Middle frontal gyrus (tissue), 1 donor: ENCODE results near the gene LAMC3.

Source experiments
- DNase-seq: peaks from one replicate; pipeline ENCODE4 v3.0.0-alpha.2; 2015; ENCODE audit warnings: low spot score; ENCODE audit errors: extremely low spot score

The LAMC3 gene

GRCh38 chr9:131011274-131012022, 2.5 kb downstream of the LAMC3 start:
- DNase-seq, result no peak

GRCh38 chr9:131012023-131012334, 3.0 kb downstream of the LAMC3 start:
- DNase-seq, result no peak

DNA sequence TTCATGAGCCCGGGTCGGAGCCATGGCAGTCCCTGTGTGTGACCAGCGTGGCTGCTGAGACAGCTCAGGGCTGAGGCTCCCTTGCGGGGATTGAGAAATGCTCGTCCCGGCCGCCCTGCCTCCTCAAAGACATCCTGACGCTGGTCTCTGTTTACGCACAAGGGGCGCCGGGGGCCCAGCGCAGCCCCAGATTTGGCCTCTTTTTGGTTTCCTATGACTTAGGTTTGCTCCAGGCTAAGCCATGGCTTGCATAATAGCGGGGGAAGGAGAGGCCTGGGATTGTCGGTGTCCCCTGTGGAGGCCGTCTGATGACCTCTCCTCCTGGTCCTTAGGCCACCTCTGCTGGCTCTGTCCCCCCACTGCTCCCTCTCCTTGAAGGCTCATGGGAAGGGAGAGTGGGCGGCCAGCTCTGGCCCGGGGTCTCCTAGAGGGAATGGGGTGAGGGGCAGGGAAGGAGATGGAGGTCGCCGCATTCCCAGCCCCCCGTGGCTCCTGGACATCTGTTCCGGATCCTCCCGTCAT, 3.5 kb downstream of the LAMC3 start:
- DNase-seq, result no peak

GRCh38 chr9:131013015-131013755, 4.2 kb downstream of the LAMC3 start:
- DNase-seq, result no peak

DNA sequence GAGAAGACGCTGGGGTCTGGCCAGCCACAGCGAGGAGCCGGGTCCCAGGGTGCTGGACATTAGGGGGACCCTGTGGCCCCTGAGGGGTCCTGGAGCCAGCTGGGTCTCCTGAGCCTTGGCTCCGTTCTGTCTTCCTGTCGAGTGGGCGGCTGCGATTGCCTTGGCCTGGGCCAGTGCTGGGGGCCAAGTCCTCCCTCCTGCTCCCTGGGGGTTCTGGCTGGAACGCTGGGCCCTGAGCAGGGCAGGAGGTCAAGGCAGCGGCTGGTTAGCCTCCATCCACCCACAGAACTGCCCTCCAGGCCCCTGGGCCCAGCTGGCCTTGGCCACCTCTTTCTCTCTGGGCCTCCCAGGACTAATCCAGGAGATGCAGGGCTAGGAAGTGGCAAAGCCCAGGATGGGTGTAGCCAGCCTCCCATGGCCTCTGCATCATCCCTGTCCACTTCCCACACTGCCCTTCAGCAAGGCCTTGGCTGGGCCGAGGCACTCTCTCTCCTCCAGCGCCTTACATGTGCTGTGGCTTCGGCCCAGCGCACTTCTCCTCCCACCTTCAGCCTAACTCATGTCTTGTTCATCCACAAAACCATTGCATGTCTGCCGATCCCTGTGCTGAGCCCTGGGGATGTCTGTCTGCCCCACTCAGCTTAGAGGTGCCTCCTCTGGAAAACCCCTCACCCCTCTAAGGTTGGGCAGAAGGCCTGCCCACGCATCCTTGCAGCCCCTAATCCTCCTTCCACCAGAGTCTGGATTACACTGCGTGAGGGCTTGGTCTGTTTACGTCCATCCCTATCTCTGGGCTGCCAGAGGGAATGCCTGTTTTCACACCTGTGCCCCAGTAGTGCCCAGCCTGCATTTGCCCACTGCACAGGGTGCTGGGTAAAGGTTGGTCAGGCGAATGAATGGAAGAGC, 5.0 kb downstream of the LAMC3 start:
- DNase-seq, result no peak

GRCh38 chr9:131015112-131015511, 6.1 kb downstream of the LAMC3 start:
- no peak for DNase-seq

GRCh38 chr9:131015876-131016397, 7.0 kb downstream of the LAMC3 start:
- no peak for DNase-seq

GRCh38 chr9:131017067-131017466, 8.1 kb downstream of the LAMC3 start:
- no peak for DNase-seq

GRCh38 chr9:131018621-131019020, 9.6 kb downstream of the LAMC3 start:
- no peak for DNase-seq

GRCh38 chr9:131019388-131020239, 10.6 kb downstream of the LAMC3 start:
- DNase-seq, result no peak

- no peak for DNase-seq
These were observed 11.4 kb downstream of the LAMC3 start for GRCh38 chr9:131020388-131020787.

DNA sequence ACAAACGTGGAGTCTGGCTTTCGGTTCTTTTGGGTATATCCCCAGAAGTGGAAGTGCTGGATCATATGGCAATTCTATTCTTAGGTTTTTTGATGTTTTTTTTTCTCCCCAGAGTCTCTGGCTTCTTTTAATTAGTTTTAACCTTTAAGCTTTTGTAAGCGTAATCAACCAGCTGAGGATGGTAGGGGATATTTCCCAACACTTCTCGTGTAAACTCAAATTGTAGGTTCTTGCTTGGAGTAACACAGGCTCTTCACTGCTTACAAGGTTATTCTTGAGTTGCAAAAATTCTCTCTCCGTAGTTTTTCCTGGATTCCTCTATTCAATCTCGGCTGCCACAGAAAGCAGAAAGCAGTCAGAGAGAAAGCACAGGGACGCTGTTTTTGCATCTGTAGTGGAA, 11.9 kb downstream of the LAMC3 start:
- DNase-seq, result no peak

- no peak for DNase-seq
These were observed 12.8 kb downstream of the LAMC3 start for GRCh38 chr9:131021785-131022184.

GRCh38 chr9:131024978-131025868, 16.2 kb downstream of the LAMC3 start:
- DNase-seq, result no peak

- no peak for DNase-seq
These were observed 17.2 kb downstream of the LAMC3 start for GRCh38 chr9:131025953-131026858.

DNA sequence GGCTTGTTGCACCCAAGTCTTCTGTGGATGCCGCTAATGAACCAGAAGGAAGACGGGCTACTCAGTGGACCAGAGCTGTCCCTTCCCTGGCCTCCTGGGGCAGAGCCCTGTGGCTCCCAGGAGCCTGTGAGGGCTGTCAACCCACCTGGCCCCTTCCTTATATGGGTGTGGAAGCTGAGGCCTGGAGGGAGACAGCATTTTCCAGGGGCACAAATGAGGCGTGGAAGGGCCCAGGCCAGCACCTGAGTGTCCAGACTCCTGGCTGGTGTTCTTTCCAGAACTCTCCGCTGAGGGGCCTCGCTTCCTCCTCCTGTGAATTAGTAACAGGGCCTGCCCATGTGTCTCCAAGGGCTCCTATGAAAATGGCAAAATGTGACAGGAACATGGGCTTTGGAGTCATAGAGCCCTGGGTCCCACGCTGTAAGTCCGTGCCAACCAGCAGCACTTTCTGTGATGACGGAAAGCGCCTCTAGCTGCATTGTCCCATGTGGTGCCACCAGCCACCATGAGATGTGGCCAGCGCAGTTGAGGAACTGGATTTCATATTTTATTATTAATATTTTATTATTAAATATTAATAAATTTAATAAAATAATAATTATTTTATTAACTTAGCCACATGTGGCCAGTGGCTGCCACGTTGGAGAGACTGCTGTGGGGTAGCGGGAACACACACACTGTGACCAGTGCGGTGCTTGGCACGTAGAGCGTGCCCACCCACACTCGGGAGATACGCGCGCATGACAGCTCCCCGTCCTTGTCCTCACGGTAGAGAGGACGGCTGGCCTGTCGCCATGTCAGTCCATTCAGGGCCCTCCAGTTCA, 18.3 kb downstream of the LAMC3 start:
- DNase-seq, result no peak

GRCh38 chr9:131027872-131028179, 18.9 kb downstream of the LAMC3 start:
- DNase-seq, result no peak
